Measurements from ENCODE around the gene CP. TPM values are rescaled to one million over a fixed set of nuclear protein-coding genes. Genes with fewer than 3 reads are reported as not detected.

CP gene
- total and polyA plus RNA-seq, 2 experiments from 2014 or later = 2.8 to 3.6 TPM

DNA sequence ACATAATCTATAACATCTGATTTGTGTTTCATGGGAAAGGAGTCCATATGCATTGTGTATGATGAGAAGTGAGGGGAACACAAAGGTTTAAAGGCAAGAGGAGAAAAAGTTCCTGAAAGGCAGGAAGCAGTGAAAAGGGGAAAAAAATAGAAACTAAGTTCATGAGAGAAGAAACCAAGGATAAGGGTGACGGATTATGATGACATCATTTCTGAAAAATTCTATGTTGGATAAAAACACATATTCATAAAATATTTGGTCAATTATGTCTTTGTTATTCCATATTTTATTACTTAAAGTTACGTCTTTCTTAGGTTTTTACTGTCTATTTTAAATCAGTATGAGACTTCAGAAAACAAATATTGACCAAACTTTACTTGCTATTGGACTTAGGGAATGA, 48.6 kb upstream of the CP start:
- no peaks in the 10 kb centered on the region for H3K36me3 Mint-ChIP-seq (ENCODE audit: low read depth)
- no peaks in the 10 kb centered on the region for H3K27me3 ChIP-seq (ENCODE audit: insufficient read depth)
- no peaks in the 10 kb centered on the region for H3K27me3 Mint-ChIP-seq (ENCODE audit: insufficient read depth, low read depth, poor library complexity)
- no peak overlapping the region for H3K4me3 ChIP-seq
- ATAC-seq (no peak), DNase-seq (ENCODE audit: low spot score) (no peak)
- no peaks in the 10 kb centered on the region for H4K20me1 ChIP-seq (replicated peaks; ENCODE audit: insufficient read depth)
- 0 out of 2 replicates have a peak, but pooled peaks cover 3% of the 10 kb centered on the region for H3K9me2 ChIP-seq (ENCODE audit: insufficient read depth)
- H3K4me1 ChIP-seq (ENCODE audit: insufficient read depth) = peaks cover 8% of the 10 kb centered on the region; the same call in 1 of the 2 replicates
- no peak overlapping the region for H2AFZ ChIP-seq
- no peaks in the 10 kb centered on the region for H3K9me3 Mint-ChIP-seq
- H3K4me3 Mint-ChIP-seq = no peak overlapping the region
- peaks cover 19% of the 10 kb centered on the region; the same call in 2 of the 3 replicates for H3K4me1 Mint-ChIP-seq
- H3K79me2 ChIP-seq (replicated peaks; ENCODE audit: insufficient read depth) = no peaks in the 10 kb centered on the region
- no peaks in the 10 kb centered on the region for H3K36me3 ChIP-seq (ENCODE audit: insufficient read depth)
- no peak for TF ChIP-seq ZNF331 (CRISPR knock-in tag; IDR thresholded peaks at IDR 0.05; ENCODE audit: low read depth)
- TF ChIP-seq, protein P1, sequence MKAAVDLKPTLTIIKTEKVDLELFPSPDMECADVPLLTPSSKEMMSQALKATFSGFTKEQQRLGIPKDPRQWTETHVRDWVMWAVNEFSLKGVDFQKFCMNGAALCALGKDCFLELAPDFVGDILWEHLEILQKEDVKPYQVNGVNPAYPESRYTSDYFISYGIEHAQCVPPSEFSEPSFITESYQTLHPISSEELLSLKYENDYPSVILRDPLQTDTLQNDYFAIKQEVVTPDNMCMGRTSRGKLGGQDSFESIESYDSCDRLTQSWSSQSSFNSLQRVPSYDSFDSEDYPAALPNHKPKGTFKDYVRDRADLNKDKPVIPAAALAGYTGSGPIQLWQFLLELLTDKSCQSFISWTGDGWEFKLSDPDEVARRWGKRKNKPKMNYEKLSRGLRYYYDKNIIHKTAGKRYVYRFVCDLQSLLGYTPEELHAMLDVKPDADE (IDR thresholded peaks at IDR 0.05) = no peak
- no peak for TF ChIP-seq EZH2 (IDR thresholded peaks at IDR 0.05; ENCODE audit: low read depth, unreplicated experiment)
- TF ChIP-seq EZH2phosphoT487 (IDR thresholded peaks at IDR 0.05; ENCODE audit: unreplicated experiment) = no peak
- TF ChIP-seq, protein P2, sequence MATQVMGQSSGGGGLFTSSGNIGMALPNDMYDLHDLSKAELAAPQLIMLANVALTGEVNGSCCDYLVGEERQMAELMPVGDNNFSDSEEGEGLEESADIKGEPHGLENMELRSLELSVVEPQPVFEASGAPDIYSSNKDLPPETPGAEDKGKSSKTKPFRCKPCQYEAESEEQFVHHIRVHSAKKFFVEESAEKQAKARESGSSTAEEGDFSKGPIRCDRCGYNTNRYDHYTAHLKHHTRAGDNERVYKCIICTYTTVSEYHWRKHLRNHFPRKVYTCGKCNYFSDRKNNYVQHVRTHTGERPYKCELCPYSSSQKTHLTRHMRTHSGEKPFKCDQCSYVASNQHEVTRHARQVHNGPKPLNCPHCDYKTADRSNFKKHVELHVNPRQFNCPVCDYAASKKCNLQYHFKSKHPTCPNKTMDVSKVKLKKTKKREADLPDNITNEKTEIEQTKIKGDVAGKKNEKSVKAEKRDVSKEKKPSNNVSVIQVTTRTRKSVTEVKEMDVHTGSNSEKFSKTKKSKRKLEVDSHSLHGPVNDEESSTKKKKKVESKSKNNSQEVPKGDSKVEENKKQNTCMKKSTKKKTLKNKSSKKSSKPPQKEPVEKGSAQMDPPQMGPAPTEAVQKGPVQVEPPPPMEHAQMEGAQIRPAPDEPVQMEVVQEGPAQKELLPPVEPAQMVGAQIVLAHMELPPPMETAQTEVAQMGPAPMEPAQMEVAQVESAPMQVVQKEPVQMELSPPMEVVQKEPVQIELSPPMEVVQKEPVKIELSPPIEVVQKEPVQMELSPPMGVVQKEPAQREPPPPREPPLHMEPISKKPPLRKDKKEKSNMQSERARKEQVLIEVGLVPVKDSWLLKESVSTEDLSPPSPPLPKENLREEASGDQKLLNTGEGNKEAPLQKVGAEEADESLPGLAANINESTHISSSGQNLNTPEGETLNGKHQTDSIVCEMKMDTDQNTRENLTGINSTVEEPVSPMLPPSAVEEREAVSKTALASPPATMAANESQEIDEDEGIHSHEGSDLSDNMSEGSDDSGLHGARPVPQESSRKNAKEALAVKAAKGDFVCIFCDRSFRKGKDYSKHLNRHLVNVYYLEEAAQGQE (IDR thresholded peaks at IDR 0.05; ENCODE audit: unreplicated experiment) = no peak
- TF ChIP-seq STAT1 (IDR thresholded peaks at IDR 0.05; ENCODE audit: unreplicated experiment) = no peak
- no peak for TF ChIP-seq JUNB (IDR thresholded peaks at IDR 0.05; ENCODE audit: unreplicated experiment)
- TF ChIP-seq, protein P3, sequence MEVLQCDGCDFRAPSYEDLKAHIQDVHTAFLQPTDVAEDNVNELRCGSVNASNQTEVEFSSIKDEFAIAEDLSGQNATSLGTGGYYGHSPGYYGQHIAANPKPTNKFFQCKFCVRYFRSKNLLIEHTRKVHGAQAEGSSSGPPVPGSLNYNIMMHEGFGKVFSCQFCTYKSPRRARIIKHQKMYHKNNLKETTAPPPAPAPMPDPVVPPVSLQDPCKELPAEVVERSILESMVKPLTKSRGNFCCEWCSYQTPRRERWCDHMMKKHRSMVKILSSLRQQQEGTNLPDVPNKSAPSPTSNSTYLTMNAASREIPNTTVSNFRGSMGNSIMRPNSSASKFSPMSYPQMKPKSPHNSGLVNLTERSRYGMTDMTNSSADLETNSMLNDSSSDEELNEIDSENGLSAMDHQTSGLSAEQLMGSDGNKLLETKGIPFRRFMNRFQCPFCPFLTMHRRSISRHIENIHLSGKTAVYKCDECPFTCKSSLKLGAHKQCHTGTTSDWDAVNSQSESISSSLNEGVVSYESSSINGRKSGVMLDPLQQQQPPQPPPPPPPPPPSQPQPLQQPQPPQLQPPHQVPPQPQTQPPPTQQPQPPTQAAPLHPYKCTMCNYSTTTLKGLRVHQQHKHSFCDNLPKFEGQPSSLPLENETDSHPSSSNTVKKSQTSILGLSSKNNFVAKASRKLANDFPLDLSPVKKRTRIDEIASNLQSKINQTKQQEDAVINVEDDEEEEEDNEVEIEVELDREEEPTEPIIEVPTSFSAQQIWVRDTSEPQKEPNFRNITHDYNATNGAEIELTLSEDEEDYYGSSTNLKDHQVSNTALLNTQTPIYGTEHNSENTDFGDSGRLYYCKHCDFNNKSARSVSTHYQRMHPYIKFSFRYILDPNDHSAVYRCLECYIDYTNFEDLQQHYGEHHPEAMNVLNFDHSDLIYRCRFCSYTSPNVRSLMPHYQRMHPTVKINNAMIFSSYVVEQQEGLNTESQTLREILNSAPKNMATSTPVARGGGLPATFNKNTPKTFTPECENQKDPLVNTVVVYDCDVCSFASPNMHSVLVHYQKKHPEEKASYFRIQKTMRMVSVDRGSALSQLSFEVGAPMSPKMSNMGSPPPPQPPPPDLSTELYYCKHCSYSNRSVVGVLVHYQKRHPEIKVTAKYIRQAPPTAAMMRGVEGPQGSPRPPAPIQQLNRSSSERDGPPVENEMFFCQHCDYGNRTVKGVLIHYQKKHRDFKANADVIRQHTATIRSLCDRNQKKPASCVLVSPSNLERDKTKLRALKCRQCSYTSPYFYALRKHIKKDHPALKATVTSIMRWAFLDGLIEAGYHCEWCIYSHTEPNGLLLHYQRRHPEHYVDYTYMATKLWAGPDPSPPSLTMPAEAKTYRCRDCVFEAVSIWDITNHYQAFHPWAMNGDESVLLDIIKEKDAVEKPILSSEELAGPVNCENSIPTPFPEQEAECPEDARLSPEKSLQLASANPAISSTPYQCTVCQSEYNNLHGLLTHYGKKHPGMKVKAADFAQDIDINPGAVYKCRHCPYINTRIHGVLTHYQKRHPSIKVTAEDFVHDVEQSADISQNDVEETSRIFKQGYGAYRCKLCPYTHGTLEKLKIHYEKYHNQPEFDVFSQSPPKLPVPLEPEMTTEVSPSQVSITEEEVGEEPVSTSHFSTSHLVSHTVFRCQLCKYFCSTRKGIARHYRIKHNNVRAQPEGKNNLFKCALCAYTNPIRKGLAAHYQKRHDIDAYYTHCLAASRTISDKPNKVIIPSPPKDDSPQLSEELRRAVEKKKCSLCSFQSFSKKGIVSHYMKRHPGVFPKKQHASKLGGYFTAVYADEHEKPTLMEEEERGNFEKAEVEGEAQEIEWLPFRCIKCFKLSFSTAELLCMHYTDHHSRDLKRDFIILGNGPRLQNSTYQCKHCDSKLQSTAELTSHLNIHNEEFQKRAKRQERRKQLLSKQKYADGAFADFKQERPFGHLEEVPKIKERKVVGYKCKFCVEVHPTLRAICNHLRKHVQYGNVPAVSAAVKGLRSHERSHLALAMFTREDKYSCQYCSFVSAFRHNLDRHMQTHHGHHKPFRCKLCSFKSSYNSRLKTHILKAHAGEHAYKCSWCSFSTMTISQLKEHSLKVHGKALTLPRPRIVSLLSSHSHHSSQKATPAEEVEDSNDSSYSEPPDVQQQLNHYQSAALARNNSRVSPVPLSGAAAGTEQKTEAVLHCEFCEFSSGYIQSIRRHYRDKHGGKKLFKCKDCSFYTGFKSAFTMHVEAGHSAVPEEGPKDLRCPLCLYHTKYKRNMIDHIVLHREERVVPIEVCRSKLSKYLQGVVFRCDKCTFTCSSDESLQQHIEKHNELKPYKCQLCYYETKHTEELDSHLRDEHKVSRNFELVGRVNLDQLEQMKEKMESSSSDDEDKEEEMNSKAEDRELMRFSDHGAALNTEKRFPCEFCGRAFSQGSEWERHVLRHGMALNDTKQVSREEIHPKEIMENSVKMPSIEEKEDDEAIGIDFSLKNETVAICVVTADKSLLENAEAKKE (CRISPR knock-in tag; IDR thresholded peaks at IDR 0.05) = no peak
- no peak for TF ChIP-seq NANOG (IDR thresholded peaks at IDR 0.05; ENCODE audit: borderline replicate concordance)
- TF ChIP-seq CREB1 (CRISPR knock-in tag; IDR thresholded peaks at IDR 0.05; ENCODE audit: low read depth) = no peak
- no peak for TF ChIP-seq POLR2AphosphoS5 (IDR thresholded peaks at IDR 0.05; ENCODE audit: low read depth)
- TF ChIP-seq, protein P4, sequence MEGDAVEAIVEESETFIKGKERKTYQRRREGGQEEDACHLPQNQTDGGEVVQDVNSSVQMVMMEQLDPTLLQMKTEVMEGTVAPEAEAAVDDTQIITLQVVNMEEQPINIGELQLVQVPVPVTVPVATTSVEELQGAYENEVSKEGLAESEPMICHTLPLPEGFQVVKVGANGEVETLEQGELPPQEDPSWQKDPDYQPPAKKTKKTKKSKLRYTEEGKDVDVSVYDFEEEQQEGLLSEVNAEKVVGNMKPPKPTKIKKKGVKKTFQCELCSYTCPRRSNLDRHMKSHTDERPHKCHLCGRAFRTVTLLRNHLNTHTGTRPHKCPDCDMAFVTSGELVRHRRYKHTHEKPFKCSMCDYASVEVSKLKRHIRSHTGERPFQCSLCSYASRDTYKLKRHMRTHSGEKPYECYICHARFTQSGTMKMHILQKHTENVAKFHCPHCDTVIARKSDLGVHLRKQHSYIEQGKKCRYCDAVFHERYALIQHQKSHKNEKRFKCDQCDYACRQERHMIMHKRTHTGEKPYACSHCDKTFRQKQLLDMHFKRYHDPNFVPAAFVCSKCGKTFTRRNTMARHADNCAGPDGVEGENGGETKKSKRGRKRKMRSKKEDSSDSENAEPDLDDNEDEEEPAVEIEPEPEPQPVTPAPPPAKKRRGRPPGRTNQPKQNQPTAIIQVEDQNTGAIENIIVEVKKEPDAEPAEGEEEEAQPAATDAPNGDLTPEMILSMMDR (conservative IDR thresholded peaks at IDR 0.05; ENCODE audit: low read depth in 2 of 2) = no peak
- TF ChIP-seq ZNF114 (CRISPR knock-in tag; IDR thresholded peaks at IDR 0.05) = no peak
- H3K4me2 ChIP-seq = no peak overlapping the region
- H3K27ac Mint-ChIP-seq = no peak overlapping the region
- no peaks in the 10 kb centered on the region for H3F3A ChIP-seq (replicated peaks; ENCODE audit: low read depth)
- H3K27ac ChIP-seq (ENCODE audit: low read depth) = no peak overlapping the region
